DND-41 (cell line): ENCODE measurements around the gene LGALS9C.
"Not testable (repeated sequence)": the region's sequence is repeated elsewhere in the genome, so short reads cannot be mapped to it uniquely, and the experiment has no call there.

ENCODE experiments used
- EZH2 ChIP-seq: IDR thresholded peaks from 3 replicates; pipeline ENCODE4 v1.6.1; 2012; ENCODE audit warnings: borderline replicate concordance, low read depth, mild to moderate bottlenecking, moderate library complexity, low read length, inconsistent platforms; ENCODE audit not compliant: severe bottlenecking
- TF ChIP-seq, protein P1 (sequence below): IDR thresholded peaks from 2 replicates; pipeline ENCODE4 v1.5.1; 2012; ENCODE audit warnings: borderline replicate concordance, low read length, moderate library complexity, mild to moderate bottlenecking; ENCODE audit not compliant: poor library complexity, severe bottlenecking; ENCODE audit errors: extremely low read depth

DNA sequence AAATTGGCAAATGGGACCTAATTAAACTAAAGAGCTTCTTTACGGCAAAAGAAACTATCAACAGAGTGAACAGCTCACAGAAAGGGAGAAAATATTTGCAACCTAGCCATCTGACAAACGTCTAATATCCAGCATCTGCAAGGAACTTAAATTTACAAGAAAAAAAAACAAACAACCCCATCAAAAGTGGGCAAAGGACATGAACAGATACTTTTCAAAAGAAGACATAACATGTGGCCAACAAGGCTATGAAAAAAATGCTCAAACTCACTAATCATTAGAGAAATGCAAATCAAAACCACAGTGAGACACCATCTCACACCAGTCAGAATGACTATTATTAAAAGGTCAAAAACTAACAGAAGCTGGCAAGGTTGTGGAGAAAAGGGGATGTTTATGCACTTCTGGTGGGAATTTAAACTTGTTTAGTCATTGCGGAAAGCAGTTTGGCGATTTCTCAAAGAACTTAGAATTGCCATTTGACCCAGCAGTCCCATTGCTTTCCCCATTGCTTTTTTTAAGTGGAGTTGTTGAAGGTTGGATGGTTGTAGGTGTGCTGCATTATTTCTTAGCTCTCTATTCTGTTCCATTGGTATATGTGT is 52.4 kb downstream of the LGALS9C start:
- TF ChIP-seq, protein P1, sequence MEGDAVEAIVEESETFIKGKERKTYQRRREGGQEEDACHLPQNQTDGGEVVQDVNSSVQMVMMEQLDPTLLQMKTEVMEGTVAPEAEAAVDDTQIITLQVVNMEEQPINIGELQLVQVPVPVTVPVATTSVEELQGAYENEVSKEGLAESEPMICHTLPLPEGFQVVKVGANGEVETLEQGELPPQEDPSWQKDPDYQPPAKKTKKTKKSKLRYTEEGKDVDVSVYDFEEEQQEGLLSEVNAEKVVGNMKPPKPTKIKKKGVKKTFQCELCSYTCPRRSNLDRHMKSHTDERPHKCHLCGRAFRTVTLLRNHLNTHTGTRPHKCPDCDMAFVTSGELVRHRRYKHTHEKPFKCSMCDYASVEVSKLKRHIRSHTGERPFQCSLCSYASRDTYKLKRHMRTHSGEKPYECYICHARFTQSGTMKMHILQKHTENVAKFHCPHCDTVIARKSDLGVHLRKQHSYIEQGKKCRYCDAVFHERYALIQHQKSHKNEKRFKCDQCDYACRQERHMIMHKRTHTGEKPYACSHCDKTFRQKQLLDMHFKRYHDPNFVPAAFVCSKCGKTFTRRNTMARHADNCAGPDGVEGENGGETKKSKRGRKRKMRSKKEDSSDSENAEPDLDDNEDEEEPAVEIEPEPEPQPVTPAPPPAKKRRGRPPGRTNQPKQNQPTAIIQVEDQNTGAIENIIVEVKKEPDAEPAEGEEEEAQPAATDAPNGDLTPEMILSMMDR: not testable (repeated sequence)
- TF ChIP-seq EZH2: not testable (repeated sequence)
